T follicular helper cell (primary cell): Measurements from ENCODE around the gene MCTP2.

Experiments used
- DNase-seq: peaks from one replicate; pipeline ENCODE4 v3.0.0-alpha.2; 2020; ENCODE audit warnings: low read depth

Gene MCTP2

GRCh38 chr15:94395640-94396039, 164.3 kb downstream of the MCTP2 start:
- no peak for DNase-seq

- no peak for DNase-seq
Observed at GRCh38 chr15:94397337-94397736, 166.0 kb downstream of the MCTP2 start.

- no peak for DNase-seq
Observed at GRCh38 chr15:94398001-94398400, 166.6 kb downstream of the MCTP2 start.

GRCh38 chr15:94400526-94401298, 169.4 kb downstream of the MCTP2 start:
- no peak for DNase-seq

GRCh38 chr15:94403331-94403730, 172.0 kb downstream of the MCTP2 start:
- DNase-seq, result no peak

GRCh38 chr15:94404733-94405283, 173.4 kb downstream of the MCTP2 start:
- no peak for DNase-seq

- DNase-seq, result no peak
Observed at GRCh38 chr15:94411285-94411684, 179.9 kb downstream of the MCTP2 start.

GRCh38 chr15:94411846-94412245, 180.5 kb downstream of the MCTP2 start:
- DNase-seq, result no peak

GRCh38 chr15:94412979-94413746, 181.8 kb downstream of the MCTP2 start:
- DNase-seq, result no peak

- no peak for DNase-seq
Observed at GRCh38 chr15:94414916-94415315, 183.6 kb downstream of the MCTP2 start.

GRCh38 chr15:94416267-94416666, 184.9 kb downstream of the MCTP2 start:
- DNase-seq, result no peak

GRCh38 chr15:94416820-94417219, 185.5 kb downstream of the MCTP2 start:
- DNase-seq, result no peak

- no peak for DNase-seq
Observed at GRCh38 chr15:94417501-94418293, 186.3 kb downstream of the MCTP2 start.

GRCh38 chr15:94421706-94422105, 190.3 kb downstream of the MCTP2 start:
- no peak for DNase-seq

GRCh38 chr15:94432279-94432678, 200.9 kb downstream of the MCTP2 start:
- no peak for DNase-seq

- no peak for DNase-seq
Observed at GRCh38 chr15:94439158-94439557, 207.8 kb downstream of the MCTP2 start.

GRCh38 chr15:94441760-94442159, 210.4 kb downstream of the MCTP2 start:
- DNase-seq, result no peak

- DNase-seq, result no peak
Observed at GRCh38 chr15:94442480-94442879, 211.1 kb downstream of the MCTP2 start.

- no peak for DNase-seq
Observed at GRCh38 chr15:94443186-94443585, 211.8 kb downstream of the MCTP2 start.

- DNase-seq, result no peak
Observed at GRCh38 chr15:94445566-94446160, 214.3 kb downstream of the MCTP2 start.

- no peak for DNase-seq
Observed at GRCh38 chr15:94446441-94446840, 215.1 kb downstream of the MCTP2 start.

- no peak for DNase-seq
Observed at GRCh38 chr15:94451466-94451865, 220.1 kb downstream of the MCTP2 start.
